Measurements from ENCODE around the gene PIN1.
A peak's percentile ranks its signal among the peaks of the same experiment; 100 is the strongest.
"Not testable (repeated sequence)": the region's sequence is repeated elsewhere in the genome, so short reads cannot be mapped to it uniquely, and the experiment has no call there.

Gene PIN1

DNA sequence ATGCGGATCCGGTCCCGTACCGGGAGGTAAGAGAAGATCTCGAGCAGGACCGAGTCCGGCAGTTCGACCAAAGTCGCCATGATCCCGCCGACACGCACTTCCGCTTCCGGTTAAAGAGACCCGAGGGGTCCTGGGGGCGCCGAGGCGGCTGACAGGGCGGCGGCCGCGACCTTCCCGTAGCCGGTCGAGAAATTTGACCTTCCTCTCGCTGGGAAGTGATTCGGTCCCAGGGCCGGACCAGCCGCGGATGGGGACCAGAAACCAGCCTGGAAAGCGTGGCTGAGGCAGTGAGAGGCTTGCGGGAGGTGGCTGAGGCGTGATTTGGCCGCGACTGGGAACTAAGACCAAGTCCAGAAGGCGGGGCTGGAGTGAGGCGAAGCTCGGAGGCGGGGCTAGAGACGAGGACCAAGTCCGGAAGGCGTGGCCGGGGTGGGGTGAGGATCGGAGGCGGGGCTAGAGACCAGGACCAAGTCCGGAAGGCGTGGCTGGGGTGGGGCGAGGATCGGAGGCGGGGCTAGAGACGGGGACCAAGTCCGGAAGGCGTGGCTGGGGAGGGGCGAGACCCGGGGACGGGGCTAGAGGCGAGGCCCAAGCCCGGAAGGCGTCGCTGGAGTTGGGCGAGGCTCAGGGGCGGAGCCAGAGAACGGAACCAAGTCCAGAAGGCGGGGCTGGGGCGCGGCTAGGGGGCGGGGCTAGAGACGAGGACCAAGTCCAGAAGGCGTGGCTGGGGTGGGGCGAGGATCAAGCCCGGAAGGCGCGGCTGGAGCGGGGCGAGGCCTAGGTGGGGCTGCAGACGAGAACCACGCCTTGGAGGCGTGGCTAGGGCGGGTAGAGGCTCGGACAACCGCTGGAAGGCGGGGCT is 16.2 kb upstream of the PIN1 start, which contains the start of gene FBXL12:
FBXL12 (minus strand) TSS at position 346 of the 862 bp plus-strand sequence; CDS start at position 80, 266 bp downstream.
- DNase-seq = peak; percentile 99 to 100

DNA sequence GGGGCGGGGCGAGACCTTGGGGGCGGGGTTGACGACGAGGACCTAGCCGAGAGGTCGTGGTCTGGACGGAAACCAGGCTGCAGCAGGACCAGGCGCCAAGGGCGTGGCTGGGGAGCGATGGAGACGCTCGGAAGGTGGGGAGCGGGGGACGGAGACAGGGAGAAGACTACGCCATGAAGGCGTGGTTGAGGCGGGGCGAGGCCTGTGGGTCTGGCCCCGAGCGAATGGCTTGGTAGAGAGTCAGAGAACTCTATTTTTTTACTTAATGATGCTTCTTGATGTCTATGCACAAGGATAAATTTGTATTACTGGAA is 15.6 kb upstream of the PIN1 start:
- DNase-seq = no peak

DNA sequence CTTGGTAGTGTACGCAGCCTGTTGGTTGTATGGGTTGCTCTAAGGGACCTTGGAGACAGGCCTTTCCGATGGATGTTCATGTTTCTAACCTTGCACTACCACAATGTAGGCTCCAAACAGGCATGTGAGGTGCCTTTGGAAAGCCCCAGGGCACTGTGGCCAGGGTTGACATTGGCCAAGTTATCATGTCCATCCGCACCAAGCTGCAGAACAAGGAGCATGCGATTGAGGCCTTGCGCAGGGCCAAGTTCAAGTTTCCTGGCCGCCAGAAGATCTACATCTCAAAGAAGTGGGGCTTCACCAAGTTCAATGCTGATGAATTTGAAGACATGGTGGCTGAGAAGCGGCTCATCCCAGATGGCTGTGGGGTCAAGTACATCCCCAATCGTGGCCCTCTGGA is 15.1 kb upstream of the PIN1 start:
- DNase-seq = not testable (repeated sequence)

DNA sequence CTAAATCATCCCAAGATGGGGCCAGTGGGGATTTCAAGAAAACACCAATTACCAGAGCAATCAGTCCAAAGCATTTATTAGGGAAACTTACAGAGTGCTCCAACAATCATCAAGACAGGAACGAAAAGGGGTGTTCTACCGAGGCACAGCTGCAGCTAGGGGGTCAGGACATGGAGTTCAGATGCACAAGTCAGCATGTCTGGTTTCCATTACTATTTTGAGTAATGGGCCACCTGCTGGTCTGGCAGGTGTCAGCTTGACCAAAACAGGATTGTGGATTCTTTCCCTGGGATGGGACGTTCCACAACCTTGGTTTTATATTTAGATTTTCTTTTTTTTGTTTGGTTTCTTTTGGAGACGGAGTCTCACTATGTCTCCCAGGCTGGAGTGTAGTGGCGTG is 11.3 kb upstream of the PIN1 start:
- no peak for DNase-seq

DNA sequence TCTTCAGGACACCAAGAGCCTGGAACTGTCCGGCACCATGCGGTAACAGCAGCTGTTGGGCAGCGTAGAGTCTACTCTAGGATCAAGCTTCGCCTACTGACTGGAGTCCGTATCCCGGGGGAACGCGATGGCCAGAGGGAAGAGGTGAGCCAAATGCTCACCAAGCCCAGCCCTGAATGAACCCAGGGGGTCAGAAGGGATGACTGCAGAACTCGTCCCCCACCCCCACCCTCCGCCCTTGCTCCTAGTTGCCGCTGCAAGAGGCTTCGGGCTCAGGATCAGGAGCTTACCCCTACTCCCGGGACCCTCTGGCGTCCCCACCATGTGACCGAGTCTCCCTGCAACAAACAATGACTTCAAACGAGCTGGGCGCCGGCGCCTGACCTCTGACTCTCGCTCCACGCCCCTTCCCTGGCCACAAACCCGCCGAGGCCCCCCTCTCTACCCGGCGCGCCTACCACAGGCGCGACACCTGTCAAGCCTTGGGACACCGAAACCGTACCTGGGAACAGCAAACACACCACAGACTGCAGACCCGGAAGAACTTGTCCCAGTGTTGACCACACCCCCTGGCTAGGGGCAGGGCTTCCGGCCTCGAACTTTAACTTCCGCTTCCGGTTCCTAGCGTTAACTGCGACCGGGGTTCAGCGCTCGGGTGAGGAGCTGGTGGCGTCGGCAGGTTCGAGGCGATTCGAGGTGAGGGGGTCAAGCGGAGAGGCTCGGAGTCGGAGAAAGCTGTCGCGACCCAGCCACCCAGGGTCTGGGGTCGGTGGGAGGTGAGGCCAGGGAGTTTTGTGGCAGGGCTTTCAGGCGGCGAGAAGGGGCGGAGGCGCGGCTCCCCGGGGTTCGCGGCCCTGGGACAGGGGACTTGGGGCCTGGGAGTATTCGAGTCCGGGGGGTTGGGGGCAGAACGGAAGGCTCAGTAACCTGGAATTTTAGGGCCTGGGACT is 7.6 kb upstream of the PIN1 start, which contains the start of gene UBL5:
UBL5 (plus strand) TSS at position 630 of the 950 bp plus-strand sequence. CDS start 420 bp downstream, outside the sequence.
- DNase-seq = peak; percentile 86 to 93

DNA sequence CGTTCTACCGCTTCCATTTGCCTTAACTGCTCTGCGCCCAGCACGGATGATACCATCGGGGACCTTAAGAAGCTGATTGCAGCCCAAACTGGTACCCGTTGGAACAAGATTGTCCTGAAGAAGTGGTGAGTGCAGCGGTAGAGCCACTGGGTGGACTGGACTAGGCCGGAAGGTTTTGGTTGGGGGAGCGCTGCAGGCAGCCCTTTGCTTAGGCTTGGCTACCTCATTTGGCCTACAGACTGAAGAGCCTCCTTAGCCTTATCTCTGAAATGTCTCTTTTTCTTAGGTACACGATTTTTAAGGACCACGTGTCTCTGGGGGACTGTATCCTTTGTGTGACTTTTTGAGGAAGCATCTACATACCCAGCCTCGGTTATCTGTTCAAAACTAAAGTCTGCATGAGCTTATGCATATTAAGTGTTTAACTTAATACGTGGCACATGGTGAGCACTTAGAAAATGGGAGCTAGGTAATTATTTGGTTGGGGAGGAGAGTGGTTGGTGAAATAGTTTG is 6.5 kb upstream of the PIN1 start:
- no peak for DNase-seq

DNA sequence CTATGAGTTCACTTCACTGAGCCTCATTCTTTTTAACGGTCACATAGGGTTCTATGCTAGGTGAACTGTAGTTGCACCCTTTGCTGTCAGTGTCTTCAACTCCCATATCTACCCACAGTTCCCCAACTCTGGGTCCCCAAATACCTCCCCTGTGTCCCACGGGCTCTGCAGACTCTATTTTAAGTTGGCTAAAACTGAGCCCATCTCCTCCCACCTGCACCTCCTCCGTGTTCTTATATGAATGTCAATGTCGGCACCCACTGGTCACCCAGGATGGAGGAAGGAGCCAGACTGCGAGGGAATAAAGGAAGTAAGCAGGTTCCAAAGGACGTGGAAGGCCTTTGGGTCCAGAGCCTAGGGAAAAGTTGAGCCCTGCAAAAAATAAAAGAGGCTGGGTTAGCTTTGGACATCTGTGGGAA is 802 bp upstream of the PIN1 start:
- DNase-seq = no peak

DNA sequence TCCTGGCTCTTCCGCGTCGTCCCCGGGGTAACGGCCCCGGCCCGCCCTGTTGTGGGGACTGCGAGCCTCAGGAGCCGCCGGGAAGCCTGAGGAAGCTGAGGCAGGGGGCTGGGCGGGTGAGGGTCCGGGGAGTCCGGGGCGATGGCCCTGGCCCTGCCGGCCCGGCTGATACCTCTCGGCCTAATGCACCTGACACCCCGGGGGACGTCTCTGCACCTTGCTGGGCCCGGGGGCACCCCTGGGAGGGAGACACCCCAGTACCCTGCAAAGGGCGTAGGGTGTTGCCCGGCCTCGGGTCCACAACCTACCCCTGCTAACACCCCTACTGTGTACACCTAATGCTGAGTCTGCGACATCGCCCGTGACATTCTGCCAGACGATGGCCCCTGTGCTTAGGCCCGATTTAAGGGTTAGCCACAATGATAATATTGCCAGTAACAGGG is 410 bp downstream of the PIN1 start:
- DNase-seq = no peak

DNA sequence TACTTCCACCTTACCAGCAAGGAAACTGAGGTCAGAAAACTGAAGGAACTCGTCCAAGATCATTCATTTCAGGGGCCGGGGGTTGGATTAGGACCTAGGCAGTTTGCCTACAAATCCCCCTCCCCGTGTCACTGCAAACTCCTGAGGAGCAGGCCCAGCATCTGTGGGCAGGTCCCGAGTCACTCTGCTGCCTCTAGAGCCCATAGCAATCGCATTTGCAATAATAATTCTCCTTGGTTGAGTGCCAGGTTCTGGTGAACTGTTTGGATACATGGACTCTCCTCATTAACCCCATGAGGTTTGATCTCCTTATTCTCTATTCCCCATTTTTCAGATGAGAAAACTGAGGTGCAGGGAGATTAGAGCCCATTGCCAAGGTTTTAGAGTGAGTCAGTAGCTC is 903 bp downstream of the PIN1 start:
- DNase-seq = peak in 1 of 2 experiments; percentile 21

DNA sequence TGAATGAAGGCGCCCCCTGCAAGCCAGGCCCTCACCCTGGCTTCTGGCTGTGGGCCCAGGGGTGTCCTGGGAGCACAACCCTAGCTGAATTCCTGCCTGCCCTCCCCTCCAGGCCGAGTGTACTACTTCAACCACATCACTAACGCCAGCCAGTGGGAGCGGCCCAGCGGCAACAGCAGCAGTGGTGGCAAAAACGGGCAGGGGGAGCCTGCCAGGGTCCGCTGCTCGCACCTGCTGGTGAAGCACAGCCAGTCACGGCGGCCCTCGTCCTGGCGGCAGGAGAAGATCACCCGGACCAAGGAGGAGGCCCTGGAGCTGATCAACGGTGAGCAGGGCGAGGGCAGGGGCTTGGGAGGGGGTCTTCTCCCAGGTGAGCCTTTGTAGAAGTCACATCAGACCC is 3.2 kb downstream of the PIN1 start:
- no peak for DNase-seq

DNA sequence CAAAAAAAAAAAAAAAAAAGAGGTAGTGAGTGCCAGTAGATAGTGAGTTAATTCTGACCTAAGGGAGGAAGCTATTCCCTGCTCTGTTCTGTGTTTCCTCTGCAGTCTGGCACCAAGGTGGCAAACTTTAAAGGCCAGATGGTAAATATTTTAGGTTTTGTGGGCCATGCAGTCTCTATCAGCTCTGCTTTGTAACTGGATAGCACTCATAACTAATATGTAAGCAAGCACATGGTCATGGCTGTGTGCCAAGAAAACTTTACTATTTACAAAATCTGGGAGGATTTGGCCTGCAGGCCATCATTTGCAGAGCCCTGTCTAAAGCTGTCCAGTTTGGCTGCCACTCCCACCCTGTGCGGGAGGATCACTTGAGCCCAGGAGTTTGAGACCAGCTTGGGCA is 4.3 kb downstream of the PIN1 start:
- no peak for DNase-seq

DNA sequence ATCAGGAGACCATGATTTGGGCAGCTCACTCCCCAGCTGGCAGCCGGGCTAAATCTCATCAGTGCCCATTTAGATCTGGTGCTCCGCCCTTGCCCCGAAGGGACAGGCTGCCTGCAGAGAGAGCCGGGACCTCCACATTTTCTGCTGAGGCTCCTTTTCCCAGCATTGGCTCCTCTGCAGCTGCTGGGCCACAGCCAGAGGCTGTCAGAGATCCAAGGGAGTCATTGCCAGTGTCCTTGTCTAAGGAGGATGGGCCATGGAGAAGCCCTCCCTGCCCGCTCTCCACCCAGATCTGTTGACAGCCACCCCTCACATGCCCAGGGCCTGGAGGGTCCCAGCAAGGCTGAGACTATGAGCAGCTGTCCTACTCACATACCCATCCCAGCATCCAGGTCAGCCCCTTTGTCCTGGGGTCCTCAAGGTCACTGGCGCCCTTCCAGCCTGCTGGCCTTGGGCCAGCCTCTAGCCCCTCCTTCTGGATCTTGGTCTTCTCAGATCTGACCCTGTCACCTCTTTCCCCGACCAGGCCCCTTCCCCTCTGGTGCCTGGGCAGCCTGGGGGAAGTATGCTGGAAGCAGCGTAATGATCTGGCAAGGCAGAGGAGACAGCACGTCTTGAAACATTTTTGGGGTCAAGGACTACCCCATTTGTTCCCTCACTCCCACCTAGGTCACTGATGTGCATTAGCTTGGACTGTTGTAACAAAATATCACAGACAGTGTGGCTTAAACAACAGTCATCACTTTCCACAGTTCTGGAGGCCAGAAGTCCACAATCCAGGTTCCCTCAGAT is 7.9 kb downstream of the PIN1 start:
- DNase-seq = no peak

DNA sequence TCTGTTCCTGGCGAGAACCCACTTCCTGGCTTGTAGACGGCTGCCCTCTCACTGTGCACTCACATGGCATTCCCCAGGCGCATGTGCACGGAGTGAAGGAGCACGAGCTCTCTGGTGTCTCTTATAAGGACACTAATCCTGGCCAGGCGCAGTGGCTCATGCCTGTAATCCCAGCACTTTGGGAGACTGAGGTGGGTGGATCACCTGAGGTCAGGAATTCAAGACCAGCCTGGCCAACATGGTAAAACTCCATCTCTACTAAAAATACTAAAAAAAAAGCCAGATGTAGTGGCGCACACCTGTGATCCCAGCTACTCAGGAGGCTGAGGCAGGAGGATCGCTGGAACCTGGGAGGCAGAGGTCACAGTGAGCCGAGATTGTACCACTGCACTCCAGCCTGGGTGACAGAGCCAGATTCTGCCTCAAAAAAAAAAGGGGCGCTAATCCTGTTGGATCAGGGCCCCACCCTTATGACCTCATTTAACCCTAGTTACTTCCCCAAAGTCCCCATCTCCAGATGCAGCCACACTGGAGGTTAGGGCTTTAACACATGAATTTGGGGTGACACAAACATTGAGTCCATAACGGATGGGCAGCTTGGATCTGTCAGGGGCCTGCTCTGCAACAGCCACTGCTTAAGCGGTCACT is 8.6 kb downstream of the PIN1 start:
- not testable (repeated sequence) for DNase-seq

DNA sequence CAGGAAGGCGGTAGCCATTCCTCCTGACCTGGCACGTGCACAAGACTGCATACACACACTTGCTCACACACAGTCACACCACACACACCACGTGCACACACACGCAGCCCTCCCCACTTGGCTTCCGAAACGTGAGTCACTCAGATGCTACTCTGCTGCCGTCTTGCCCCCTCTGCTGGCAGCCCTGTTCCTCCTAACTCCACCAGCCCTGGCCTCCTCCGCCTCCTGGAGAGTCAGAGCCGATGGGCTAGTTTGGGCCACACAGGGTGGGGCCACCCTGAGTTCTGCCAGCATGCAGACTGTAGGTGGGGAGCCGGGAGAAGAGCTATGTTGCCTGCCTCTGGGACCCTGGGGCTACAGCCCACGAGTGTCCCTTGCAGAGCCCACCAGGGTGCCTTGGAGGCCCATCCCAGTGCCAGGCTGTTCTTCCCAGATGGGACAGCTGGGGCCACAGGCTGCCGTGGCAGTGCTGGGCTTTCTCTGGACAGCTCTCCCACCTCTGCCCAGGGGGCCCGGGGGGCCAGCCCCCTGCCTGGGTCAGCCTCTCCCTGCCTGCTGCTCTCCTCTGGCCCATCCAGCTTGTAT is 12.1 kb downstream of the PIN1 start:
- peak in 1 of 2 experiments; percentile 47 for DNase-seq

DNA sequence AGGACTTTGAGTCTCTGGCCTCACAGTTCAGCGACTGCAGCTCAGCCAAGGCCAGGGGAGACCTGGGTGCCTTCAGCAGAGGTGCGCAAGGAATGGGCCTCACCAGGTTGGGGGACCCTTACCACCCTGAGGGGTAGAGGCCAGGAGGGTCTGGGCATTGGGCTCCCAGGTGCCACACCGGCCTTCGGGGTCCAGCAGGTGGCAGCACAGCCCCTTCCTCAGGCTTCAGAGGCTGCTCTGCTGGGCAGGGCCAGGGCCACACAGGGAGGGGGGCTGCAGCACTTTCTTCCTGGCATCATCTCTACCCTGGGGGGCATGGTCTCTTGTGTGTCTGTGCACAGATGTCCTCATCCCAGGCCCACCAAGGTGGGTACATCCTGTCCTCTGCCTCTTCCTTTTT is 12.9 kb downstream of the PIN1 start:
- peak; percentile 48 to 64 for DNase-seq

DNA sequence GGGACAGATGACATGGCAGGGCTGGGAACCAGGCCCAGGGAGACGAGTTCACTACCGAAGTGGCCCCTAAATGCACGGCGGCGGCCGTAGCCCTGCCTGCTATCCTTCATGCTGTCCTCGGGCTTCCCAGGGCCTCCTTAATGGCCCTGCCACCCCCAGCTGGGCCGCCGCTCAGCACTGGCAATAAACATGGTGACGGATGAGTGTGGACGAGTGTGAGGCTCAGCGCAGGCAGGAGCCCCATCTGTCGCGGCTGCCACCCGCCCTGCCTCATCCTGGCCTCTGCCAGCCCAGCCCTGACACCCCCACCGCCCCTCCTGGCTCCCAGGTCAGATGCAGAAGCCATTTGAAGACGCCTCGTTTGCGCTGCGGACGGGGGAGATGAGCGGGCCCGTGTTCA is 13.6 kb downstream of the PIN1 start:
- DNase-seq = peak; percentile 82 to 92

DNA sequence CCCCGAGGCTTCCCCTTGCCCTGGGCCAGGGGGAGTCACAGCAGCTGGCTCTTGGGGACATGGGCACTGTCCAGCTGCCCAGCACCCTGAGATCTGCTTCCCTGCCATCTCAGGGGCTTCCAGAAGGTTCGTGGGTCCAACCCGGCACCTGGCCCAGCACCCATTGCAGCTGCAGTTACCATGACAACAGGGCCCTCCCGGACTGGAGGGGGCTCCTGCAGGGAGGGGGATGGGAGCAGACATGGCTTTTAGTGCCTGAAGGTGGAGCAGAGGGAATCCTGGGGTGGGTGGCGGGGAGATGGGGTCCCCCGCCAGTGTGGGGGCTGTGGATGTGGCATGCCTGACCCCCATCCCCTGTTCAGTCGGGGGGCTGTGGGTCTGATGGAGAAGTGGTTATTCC is 14.7 kb downstream of the PIN1 start:
- peak in 1 of 2 experiments; percentile 75 for DNase-seq

DNA sequence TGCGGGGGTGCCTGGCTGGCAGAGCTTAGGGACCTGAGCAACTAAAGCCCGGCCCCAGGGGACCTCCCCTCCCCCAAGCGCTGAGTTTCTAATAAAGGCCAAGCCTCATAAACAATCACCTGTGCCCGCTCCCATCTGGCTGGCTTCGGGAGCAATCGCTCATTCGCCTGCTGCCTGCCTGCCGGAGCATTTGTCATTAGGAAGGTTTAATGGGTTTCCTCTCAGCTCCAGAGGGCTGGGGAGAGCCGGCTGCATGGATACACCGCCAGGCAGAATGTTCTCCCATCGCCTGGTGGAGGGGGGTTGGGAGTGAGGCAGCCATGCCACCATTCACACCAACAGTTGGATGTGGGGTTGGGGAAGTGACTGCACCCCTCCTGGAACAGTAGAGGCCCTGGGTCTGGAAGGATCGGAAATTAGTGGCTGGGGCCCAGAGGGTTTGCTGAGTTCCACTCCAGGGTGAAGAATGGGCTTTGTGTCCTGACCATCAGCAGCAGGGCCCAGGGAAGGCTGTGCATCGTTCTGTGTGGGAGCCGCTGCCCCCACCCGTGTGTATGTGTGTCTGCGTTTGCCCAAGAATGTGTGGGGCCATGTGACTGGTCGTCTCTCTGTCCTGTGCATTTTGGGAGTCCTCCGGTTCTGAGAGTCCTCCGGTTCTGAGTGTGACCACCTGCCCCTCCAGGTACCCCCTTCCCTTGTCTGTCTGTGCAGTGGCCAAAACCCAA is 15.3 kb downstream of the PIN1 start:
- peak; percentile 88 to 98 for DNase-seq

DNA sequence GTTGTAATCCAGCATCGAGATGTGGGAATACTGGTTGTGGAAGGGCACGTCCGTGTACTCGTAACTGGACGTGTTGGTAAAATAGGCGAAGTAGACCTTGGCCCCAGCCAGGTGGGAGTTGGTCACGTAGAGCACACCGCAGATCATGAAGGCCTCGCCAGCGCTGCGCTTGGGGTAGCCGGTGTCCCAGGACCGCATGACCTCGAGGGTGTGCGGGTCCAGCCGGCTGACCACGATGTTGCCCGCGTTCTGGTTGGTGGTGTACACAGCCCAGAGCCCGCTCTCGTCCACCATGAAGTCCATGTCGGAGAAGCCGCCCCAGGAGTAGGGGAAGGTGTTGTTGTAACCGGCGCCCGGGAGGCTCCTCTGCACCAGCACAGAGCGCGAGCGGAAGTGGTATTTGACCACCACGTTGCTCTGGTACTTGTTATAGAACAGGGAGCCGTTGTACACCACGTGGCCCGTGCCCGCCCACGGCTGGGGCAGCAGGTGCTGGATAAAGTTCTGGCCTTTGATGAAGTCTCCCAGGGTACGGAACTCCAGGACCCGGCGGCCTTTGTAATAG is 19.2 kb downstream of the PIN1 start:
- no peak for DNase-seq

DNA sequence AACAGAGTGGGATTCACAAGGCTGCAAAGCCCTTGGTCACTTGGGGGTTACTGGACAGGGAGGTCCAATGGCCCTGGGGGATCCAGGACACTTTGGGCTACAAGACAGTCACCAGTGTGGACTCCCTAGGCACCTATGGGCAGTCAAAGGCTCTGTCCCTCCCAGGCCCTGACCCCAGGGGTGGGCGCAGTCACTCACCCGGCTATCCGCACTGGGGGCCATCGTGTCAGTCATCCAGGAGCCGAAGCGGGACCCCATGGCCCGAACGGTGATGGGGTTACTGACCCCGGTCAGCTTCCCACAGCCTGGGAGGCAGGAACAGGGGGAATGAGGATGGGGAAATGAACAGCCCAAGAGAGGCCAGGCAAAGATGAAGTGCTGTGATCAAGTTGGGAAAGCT is 21.5 kb downstream of the PIN1 start:
- no peak for DNase-seq

Measured in NCI-H524 (cell line).